BJ (cell line): ENCODE results near the gene SNAP23. TPM values are rescaled to one million over a fixed set of nuclear protein-coding genes. Genes with fewer than 3 reads are reported as not detected.

Experiments used
- CTCF ChIA-PET: fragments of 350-600 bp; formaldehyde crosslinking; extraction: SDS; loops from one replicate; lab custom pipeline; 2021; ENCODE audit warnings: antibody characterized with exemption, inconsistent platforms; lab: Yijun Ruan, JAX
- POLR2A ChIA-PET: fragments of 300-600 bp; sonication (Branson Sonifier 250); formaldehyde crosslinking; extraction: SDS; loops from one replicate; lab custom pipeline; 2021; ENCODE audit warnings: antibody characterized with exemption; lab: Charles Lee
- DNase-seq: peaks from one replicate; pipeline ENCODE4 v3.0.0-alpha.2; 2011; ENCODE audit warnings: low read depth
- H3K27me3 ChIP-seq: 2 replicates; pipeline ENCODE4 v1.6.0; 2011; ENCODE audit warnings: low read length; ENCODE audit not compliant: control insufficient read depth, insufficient read depth
- H3K36me3 ChIP-seq: 2 replicates; pipeline ENCODE4 v1.5.1; 2011; ENCODE audit warnings: low read length; ENCODE audit not compliant: control insufficient read depth, insufficient read depth
- H3K4me3 ChIP-seq: 2 replicates; pipeline ENCODE4 v1.5.1; 2011; ENCODE audit warnings: low read depth, mild to moderate bottlenecking, control low read depth, low read length
- polyA plus RNA-seq: library from polyadenylated mRNA; depleted of rRNA; stranded (reverse); fragments of >200 nt; gene quantifications from 2 replicates; pipeline ENCODE4 v1.2.3, GENCODE V29; 2011; rRNA removed
- TF ChIP-seq, protein P1 (sequence below): IDR thresholded peaks from 2 replicates; pipeline ENCODE4 v1.5.1; 2011; ENCODE audit warnings: low read depth, mild to moderate bottlenecking, control low read depth, inconsistent platforms, low read length, moderate library complexity; ENCODE audit not compliant: insufficient read depth

SNAP23 gene
- polyA plus RNA-seq, 1 experiment: 28.5 TPM

DNA sequence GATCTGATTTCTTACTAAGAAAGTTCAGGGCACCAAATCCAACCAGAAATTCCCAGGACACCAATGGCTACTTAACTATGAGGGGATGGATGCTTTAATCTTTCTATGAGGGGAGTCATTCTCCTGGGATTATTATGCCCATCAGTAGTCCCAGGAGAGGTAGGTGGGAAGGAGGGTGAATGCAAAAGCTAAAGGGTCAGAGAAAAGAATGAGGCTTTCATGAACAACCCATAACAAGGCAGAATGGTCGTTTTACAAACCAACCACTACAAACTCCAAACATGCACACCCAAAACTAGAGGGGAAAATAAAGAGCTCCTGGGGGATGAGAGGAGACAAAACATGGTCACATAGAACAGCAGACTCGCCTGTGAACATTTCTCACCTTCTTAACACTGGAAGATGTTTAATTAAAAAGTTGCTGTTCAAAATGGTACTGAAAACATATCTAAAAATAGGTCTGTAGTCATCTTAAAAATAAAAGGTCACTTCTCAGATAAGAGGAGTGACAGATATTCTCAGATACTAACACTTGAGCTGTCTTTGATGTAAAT is 83.6 kb downstream of the SNAP23 start:
- DNase-seq: no peak
- CTCF ChIA-PET: no interaction called here
- TF ChIP-seq, protein P1, sequence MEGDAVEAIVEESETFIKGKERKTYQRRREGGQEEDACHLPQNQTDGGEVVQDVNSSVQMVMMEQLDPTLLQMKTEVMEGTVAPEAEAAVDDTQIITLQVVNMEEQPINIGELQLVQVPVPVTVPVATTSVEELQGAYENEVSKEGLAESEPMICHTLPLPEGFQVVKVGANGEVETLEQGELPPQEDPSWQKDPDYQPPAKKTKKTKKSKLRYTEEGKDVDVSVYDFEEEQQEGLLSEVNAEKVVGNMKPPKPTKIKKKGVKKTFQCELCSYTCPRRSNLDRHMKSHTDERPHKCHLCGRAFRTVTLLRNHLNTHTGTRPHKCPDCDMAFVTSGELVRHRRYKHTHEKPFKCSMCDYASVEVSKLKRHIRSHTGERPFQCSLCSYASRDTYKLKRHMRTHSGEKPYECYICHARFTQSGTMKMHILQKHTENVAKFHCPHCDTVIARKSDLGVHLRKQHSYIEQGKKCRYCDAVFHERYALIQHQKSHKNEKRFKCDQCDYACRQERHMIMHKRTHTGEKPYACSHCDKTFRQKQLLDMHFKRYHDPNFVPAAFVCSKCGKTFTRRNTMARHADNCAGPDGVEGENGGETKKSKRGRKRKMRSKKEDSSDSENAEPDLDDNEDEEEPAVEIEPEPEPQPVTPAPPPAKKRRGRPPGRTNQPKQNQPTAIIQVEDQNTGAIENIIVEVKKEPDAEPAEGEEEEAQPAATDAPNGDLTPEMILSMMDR: no peak
- POLR2A ChIA-PET: no interaction called here
- Histone ChIP-seq H3K4me3 (no peak overlapping the region), H3K36me3 (no peaks in the 10 kb centered on the region), H3K27me3 (no peaks in the 10 kb centered on the region)

DNA sequence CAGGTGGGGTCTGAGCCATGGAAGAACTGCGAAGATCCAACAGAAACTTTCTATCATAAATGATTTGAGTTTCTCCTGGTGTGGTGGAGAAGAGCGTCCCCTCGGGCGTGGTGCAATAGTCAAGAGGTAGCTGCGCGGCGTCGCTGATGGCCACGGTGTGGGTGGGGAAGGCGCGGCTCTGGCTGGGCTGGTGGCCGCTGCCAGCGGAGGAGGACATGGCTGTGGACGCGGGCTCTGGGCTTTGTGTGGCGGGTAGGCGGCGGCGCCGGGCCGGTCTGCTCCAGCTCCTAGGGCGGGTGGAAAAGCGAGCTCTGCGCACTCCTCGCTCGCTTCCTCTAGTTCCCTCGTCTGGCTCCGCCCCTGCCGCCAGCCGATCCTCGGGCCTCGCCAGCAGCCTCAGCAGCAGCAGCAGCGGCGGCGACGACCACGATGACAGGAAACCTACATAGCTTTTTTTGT is 85.9 kb downstream of the SNAP23 start:
- POLR2A ChIA-PET: interaction anchor here (0.5 kb wide), 1 partner anchor 91 kb away, joined by 3 read pairs; no protein-coding TSS in a partner anchor
- TF ChIP-seq, protein P1: peak; percentile 2; the same call in 1 of the 2 replicates
- Histone ChIP-seq H3K4me3 (peak overlapping the region; percentile 46), H3K36me3 (0 out of 2 replicates have a peak, but pooled peaks cover 1% of the 10 kb centered on the region), H3K27me3 (no peaks in the 10 kb centered on the region)
- CTCF ChIA-PET: interaction anchor here (0.6 to 2.2 kb wide), 4 partner anchors 8 to 85 kb away, joined by 3 to 8 read pairs (median 4); no protein-coding TSS in a partner anchor
- DNase-seq: no peak

Other genes with a start within 250 kb of the SNAP23 start
- 12.9 and 22.5 TPM in 2 replicates for gene GANC, start 222.4 kb upstream of the SNAP23 start, polyA plus RNA-seq
- gene TMEM87A, start 222.2 kb upstream of the SNAP23 start, polyA plus RNA-seq: 25.1 and 39.3 TPM in 2 replicates
- 5.3 and 6.6 TPM in 2 replicates for gene CAPN3, start 136.1 kb upstream of the SNAP23 start, polyA plus RNA-seq
- gene ZNF106, start 4.5 kb upstream of the SNAP23 start, polyA plus RNA-seq: 15.4 and 24.1 TPM in 2 replicates
- gene LRRC57, start 53.2 kb downstream of the SNAP23 start, polyA plus RNA-seq: 11.5 and 19.3 TPM in 2 replicates
- gene HAUS2, start 53.2 kb downstream of the SNAP23 start, polyA plus RNA-seq: 14.1 and 21.1 TPM in 2 replicates
- gene STARD9, start 80.0 kb downstream of the SNAP23 start, polyA plus RNA-seq: 2.1 and 2.3 TPM in 2 replicates
- 4.3 TPM in 2 replicates for gene CDAN1, start 241.5 kb downstream of the SNAP23 start, polyA plus RNA-seq